ENCODE data around the gene PLPP7.
"Not testable (repeated sequence)": the region's sequence is repeated elsewhere in the genome, so short reads cannot be mapped to it uniquely, and the experiment has no call there.

Gene PLPP7

DNA sequence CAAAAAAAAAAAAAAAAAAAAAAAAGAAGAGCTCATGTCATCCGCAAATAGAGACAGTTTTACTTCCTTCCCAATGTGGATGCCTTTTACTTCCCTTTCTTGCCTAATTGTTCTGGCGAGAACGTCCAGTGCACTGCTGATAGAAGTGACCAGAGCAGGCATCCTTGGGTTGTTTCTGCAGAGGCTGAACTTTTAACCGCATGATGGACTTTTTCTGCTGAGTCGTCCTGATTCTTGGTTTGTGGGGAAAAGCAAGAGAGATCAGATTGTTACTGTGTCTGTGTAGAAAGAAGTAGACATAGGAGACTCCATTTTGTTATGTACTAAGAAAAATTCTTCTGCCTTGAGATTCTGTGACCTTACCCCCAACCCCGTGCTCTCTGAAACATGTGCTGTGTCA lies 67.0 kb downstream of the PLPP7 start:
- H3K27me3 Mint-ChIP-seq, CTCF ChIA-PET, DNase-seq, H3K36me3 Mint-ChIP-seq, H3K9me3 Mint-ChIP-seq, H3K4me3 Mint-ChIP-seq, H3K27ac Mint-ChIP-seq: not testable (repeated sequence)
- peaks cover 20% of the 10 kb centered on the region for H3K4me1 Mint-ChIP-seq

DNA sequence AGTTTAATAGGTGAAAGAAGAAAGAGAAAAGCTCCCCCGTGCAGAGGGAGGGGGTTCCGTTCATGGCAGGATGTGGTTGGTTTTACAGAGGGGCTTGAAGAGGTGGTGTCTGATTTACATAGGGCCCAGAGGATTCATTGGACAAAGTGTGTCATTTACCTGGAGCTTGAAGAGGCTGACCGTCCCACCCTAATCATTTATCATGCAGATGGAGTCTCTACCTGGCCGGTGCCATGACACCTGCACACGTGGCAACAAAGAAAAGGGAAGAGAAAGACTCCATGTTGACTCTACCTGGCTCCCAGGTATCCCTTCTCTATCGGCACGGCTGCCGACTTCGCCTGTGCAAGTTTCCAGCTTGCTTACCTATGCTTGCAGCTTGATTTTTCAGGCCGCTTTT lies 69.0 kb downstream of the PLPP7 start:
- CTCF ChIA-PET = interaction anchor here (1.0 to 1.1 kb wide), 2 partner anchors 9 to 312 kb away, joined by 4 to 5 read pairs; no protein-coding TSS in a partner anchor
- Mint-ChIP-seq H3K4me1 (peaks cover 22% of the 10 kb centered on the region), H3K27me3 (peaks cover 10% of the 10 kb centered on the region), H3K27ac (no peak overlapping the region), H3K4me3 (no peak overlapping the region), H3K36me3 (no peaks in the 10 kb centered on the region), H3K9me3 (no peaks in the 10 kb centered on the region)
- DNase-seq = no peak

Measured in activated naive CD4-positive, alpha-beta T cell treated with anti-CD3 and anti-CD28 coated beads, Interleukin-2, amount 10 ng/mL, durations not matched to agents 7 days and 5 days (primary cell).